Amygdala (tissue), 56 donors: ENCODE data around the gene KCNMA1.
"Not testable (repeated sequence)": the region's sequence is repeated elsewhere in the genome, so short reads cannot be mapped to it uniquely, and the experiment has no call there.

Experiments used
- DNase-seq, 56 donors: peaks; one replicate each; lab custom pipeline; 2025; lab: John Stamatoyannopoulos, UW

Gene KCNMA1

DNA sequence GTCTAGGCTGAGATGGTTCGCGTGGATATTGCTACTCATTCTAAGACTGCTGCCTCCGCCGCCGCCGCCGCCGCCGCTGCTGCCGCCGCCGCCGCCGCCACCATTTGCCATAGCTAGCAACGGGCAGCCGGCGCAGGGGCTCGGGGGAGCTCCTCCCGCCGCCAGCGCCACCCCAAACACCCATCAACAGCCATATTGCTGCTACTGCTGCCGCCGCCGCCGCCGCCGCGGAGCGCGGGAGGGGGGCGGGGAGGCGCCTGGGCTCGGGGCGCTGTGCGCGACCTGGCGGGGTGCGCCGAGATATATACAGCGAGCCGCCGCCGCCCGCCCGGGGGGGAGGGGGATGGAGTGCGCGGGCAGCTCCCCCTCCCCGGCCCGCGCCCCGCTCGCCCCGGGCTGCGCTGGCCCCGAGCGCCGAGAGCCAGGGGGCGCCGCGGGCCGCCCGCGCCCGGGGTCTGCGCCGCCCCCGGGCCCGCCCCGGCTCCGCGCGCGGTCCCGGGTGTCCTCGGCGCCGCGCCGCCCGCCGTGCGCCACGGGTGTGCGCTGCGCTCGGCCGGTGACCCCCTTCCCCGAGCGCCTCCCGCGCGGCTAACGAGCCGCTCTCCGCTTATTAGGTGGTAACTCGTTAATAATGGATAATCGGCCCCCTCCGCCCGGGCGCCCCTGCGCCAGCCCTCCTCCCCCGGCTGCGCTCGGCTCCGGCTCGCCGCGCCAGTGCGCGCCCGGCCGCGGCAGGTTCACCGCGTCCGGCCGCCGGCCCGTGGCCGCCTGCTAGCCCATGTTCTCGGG lies at the start of gene KCNMA1:
TSS of gene KCNMA1 (minus strand) at position 277 of the 789 bp plus-strand sequence.
- DNase-seq: peak in 30 of 56 donors; percentile 10 to 64 (median 40)

DNA sequence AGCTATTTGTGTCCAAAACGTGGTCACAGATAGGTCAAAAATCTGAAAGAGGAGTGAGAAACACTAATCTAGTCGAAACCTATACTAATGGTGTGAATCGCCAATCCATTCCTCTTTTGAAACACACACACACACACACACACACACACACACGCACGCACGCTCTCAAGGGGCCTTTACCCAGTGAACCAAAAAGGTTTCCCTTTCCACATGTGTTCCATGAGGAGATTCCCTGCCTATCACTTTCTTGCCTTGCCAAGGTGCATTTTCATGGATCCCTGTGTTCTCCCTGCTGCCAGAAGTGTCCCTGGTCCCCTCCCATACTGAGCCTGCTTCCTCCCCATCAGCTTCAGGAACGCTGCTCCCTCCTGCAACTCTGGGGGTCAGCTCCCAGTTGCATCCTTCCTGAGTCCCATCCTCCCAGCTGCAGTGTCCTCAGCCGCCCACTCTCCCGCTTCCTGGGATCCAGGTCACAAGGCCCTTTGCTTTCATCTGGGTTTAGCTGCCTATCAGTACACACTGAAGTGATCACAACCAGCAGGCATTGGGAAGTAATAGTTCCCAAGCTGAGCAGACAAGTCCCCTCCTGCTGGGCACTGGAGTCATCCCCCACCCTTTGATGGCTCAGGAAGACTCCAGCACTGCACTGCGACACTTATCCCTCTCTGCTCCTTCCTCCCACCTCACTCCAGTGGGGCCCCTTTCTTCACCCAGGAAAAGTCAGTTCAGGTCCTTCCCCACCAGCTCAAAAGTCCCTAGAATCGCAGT lies 49.2 kb upstream of the KCNMA1 start:
- no peak for DNase-seq

DNA sequence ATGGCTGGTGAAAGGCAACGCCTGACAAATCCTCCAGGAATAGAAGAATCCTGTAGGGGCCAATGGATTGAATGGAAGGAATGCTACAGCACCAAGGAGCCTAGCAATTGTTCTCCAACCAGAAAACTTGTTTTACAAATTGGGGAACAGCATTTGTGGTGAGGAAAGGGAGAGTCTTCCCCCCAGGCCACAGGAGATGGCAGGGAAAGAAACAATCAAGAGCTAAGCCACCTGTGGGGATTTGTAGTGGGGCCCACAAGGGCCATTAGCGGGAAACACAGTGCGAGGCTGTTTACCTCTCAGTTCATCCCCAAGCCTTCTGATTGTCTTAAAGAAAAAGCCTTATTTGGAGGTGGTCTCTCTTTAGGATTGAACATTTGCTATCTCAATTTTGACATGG lies 48.5 kb upstream of the KCNMA1 start:
- no peak for DNase-seq

DNA sequence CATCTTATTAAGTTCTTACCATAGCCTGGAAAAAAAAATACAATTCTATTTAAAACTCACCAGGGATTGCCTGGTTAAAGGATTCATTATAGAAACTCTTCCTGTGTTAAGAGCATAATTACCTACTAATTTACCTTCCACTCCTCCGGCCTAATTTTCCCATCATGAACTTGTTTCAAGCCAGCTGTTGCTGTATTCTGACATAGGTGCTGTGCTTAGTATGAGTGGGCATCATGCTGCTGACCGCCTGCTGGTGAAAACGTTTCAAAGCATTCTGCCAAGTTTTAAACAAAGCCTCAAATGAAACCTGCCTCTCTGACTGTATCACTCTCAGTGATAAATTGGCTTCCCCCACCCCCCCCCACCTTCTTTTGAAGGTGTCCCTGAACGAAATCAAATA lies 47.8 kb upstream of the KCNMA1 start:
- no peak for DNase-seq

DNA sequence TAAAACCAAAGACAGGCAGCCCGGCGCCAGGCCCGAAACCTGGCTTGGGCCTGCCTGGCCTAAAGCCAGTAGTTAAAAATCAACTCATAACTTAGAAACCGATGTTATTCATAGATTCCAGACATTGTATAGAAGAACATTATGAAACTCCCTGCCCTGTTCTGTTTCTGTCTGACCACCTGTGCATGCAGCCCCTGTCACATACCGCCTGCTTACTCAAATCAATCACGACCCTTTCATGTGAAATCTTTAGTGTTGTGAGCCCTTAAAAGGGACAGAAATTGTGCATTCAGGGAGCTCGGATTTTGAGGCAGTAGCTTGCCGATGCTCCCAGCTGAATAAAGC lies 45.5 kb upstream of the KCNMA1 start:
- DNase-seq: not testable (repeated sequence)

DNA sequence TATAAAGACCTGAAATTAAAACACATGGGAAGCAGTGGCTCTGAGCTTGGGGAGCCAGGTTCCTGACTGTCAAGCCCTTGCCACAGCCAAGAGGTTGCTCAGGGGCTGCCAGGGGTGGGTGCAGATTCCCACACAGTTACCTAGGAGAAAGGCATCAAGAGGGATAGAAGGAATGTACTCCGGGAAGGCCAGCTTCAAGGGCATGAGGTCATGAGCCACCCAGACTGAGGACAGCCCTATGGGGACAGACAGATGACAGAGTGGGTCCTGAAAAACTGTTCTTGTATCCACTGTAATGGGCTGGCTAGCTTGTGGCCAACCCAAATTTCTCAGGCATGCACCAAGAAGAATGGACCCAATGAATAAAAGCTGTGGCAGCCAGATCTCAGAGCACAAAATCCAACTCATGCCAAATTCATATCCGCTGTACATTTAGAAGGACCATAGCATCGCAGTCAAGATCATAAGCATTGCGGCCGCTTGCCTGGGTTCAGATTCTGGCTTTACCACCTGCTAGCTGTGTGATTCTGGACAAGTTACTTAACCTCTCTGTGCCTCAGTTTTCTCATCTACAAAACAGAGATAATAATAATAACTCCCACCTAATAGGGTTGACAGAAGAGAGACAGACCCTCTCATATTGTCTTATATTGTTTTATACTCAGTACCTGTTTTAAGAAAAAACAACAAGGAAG lies 44.9 kb upstream of the KCNMA1 start:
- DNase-seq: no peak

DNA sequence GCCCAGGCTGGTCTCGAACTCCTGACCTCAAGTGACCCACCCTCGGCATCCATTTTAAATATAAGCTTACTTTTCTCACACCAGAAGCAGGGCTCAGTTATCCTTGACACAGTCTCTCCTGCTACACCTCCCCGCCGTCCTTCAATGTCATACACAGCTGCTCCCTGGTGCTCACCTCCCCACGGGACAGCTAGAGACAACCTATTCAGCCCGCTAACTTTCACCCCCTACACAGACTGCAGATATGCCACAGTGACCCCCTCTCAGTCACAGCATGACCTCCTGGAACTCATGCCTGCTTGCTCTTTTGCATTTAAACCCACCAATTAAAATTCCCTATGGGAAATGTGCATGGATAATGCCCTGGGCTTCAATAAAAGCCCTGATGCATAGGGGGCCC lies 44.2 kb upstream of the KCNMA1 start:
- no peak for DNase-seq

DNA sequence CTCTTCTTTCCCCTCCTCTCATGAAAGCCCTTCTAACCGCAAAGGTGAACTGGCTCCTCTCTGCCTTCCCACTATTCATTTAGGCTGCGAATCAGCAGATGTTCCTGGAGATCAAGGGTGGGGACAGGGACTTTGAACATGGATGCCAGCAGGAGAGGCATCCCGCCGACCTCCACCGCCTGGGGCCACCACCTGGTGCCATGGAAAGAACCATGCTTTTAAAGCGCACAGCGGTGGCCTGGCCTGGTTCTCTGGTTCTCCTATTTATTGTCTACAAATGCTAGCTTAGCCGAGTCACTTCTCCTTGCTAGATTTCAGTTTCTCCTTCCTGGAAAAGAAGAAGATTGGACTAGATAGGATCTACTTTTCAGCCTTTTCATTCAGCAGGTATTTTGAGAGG lies 43.2 kb upstream of the KCNMA1 start:
- no peak for DNase-seq

DNA sequence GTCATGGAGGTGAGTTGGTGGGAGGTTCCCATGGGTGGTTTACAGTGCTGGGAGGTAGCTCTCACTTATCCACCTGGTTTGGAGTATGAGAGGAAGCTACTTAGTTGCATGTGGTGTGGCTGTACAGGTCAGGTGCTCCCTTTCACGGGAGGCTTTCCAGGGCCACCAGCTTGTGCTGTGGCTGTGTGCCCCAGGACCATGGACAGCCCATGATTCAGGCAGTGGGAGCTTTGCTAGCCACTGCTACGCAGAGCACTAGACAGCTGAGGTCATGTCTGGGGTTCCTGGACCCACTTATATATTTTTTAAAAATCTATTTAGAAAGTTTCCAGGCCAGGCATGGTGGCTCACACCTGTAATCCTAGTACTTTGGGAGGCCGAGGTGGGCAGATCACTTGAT lies 42.5 kb upstream of the KCNMA1 start:
- DNase-seq: no peak

DNA sequence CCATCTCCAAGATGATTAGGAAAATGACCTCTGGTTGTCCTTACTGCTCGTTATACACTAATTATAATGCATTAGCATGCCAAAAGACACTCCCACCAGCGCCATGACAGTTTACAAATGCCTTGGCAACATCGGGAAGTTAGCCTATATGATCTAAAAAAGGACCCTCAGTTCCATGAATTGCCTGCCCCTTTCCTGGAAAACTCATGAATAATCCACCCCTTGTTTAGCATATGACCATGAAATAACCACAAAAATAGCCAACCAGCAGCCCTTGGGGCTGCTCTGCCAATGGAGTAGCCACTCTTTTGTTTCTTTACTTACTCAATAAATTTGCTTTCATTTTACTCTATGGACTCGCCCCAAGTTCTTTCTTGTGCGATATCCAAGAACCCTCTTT lies 41.6 kb upstream of the KCNMA1 start:
- no peak for DNase-seq

DNA sequence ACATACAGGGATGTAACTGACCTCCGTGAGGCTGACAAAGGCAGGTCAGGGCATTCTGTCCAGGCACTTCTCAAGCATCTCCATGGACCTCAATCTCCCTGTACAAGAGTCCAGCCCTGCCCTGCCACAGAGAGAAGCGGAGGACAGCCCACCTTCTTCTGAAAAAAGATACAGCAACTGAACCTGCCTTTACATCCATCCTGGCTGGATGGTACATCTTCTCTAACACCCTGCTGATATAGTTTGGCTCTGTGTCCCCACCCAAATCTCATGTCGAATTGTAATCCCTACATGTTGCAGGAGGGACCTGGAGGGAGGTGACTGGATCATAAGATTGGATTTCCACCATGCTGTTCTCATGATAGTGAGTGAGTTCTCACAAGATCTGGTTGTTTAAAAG lies 40.5 kb upstream of the KCNMA1 start:
- DNase-seq: no peak

DNA sequence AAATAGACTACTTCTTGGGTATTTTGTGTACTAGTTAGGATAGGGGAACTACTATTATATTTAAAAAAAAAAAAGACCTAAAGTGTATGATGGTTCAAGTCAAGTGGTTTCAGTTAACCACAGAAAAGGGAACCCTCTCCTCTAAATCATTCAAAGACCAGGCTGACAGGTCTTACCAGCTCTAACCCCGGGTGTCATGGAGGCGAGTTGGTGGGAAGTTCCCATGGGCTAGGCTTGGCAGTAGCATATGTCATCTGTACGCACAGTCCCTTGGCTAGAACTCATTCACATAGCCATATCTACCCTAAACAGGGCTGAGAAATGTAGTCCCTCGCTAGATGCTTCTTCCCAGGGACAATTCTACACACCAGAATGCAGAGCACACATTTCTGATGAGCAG lies 37.7 kb upstream of the KCNMA1 start:
- no peak for DNase-seq

DNA sequence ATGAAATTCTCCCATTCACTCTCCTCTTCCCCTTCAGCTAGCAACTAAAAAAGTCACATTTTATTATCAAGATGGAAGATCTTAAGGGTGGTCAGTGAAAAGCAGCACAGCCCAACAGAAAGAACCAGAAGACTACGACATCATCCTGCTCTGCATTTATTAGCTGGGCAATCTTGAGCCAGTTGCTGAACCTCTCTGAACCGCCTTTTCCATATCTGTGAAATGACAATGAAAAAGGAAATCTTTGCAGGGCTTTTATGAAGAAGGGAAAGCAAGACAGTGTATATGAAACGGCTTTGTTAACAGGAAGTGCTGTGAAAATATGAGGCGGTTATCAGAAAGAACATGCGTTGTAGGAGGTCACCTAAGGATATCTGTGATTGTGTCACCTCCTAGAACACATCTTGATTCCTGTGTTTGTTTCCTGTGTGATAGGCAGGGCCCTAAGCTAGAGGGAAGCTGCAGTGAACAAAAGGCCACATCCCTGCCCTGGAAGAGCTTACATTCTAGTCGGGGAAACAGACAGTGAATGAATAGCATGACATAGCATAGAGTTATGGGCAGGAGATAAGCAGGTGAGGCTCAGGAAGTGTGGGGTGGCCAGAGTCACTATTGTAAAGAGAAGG lies 36.0 kb upstream of the KCNMA1 start:
- DNase-seq: no peak

DNA sequence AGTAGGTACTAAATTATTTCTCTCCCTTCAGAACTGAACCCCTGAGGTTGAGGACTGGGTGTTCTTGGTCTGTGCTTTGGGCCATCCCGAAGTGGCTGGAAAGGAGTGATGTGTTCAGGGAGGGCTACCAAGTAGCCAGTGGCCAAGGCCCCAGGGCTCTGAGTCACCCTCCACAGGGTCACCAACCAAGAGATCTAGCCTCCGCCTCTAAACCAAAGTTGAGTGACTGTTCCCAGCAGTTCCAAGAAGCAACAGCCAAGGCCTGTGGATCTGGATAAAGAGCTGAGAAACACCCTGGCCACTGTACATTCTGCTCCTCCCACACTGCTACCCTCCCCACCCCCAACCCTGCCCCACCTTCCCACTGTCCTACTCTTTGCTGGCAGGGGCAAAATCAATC lies 35.5 kb upstream of the KCNMA1 start:
- DNase-seq: no peak

DNA sequence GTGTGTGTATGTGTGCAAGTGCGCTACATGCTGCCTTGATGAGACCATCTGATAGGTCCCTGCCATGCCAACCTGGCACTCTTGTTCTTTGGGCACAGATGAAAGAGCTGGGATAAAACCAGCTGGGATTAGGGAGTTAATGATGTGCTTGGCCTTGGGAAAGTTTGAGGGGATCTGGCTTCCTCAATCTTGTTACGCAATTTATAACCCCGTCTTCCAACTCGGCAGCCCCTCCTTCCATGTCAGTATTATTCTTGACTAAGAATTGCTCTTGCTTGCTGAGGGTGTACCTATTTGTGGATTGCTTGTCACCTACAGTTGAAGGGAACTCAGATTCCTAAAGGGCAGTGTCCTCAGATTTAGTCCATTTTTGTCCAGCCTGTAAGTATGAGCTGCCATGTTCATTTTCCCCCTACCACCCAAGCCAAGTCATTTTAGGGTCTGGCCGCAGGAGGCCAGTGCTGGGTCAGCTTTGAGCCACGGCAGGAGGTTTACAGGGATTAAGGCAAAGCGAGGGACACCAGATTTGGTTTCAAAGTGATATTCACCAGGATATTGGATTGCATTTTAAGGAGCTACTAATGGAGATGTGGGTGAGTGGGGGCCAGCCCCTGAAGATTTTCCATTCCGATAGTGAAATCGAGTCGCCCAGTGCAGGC lies 34.1 kb upstream of the KCNMA1 start:
- no peak for DNase-seq

DNA sequence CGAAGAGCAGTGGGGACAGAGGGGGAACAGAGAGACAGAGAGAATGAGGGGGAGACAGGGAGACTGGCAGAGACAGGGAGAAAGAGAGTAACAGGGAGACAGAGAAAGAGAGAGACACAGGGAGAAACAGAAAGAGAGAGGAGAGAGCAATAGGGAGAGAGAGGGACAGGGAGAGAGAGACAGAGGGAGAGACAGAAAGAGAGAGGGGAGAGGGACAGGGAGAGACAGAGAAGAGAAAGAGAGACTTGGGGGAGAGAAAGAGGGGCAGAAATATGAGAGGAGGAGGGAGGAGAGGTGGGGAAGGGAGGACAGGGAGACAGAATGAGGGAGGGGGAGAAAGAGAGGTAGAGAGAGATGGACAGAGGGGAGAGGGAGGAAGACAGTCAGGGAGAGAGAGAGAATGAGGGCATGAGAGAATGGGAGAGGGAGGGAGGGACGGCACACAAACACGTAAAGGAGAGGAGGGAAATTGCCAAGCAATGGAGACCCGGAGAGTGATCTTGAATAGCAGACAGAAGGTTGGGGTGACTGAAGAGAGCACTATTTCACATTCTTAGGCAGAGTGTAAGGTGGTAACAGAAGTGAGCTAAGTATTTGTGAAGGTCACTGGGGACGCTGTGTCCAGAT lies 33.3 kb upstream of the KCNMA1 start:
- DNase-seq: no peak

DNA sequence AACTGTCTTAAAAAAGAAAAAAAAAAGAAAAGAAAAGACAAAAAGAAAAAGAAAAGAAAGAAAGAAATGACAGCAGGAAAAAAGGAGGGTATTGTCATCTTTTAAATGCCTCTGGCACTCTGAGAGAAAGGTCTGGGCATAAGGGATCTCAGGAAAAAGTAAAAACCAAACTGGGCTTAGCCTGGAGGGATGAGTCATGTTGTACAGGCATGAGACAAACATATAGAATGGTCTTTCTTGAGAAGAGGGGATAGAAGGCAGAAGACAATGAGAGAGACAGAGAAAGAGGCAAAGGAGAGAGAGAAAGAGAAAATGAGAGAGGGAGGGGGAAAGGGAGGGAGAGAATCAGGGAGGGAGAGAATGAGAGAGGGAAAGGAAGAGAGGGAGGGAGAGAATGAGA lies 32.3 kb upstream of the KCNMA1 start:
- no peak for DNase-seq

DNA sequence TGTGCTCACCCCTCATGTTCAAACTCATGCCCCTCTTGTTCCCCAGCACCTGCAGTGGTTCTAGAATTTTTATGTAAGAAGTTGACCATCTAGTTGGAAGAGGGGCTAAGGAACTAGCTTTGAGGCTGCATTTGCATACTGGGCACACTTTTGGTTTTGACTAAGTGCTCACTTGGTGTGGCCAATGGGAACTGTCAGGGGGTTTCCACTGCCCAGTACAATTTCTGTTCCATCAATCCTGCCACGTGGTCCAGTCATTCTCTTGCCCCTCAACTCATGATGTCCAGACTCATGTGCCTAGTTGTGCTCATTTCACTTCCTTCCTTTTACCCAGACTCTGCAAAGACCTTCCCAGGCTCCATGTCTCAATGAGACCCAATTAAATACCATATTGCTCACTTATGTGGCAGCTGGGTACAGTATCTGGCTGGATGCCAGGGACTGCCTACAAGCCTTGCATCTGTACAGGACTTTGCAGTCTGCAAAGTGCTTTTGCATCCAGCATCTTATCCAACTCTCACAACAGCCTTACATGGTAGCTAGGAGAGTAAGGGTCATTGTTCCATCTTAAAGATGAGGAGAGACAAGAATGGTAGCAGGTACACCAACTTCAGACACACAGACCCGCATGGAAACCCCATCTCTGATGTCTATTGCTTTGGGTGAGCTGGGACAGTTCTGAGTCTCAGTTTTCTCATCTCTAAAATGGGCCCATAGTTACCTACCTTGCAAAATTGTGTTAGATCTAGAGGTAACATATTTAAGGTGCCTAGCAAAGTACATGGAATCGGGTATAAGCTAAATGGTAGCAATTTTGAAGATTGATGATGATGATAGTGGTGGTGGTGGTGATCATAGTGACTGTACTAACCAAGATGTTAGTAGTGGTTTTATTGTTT lies 30.1 kb upstream of the KCNMA1 start:
- no peak for DNase-seq

DNA sequence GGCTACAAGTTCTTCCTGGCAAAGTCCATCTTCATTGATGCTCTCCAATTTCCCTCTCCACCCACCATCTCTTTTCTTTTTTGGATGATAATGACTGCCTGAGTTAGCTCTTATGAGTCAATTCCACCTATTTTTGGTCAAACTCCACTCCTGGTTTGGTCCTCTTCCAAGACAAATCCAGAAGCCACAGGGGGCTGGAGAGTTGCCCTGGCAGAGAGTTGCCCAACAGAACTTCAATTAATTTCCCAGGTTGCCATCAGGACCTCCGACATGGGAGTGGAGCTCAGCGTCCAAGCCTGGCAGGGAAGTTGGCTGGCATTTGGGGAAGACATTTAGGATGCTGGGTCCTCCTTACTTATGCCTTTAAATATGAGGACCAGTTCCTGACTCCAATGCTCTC lies 29.2 kb upstream of the KCNMA1 start:
- DNase-seq: no peak
